Aorta (tissue), 5 donors: ENCODE results near the gene ANKRD12. TPM values are rescaled to one million over a fixed set of nuclear protein-coding genes. Genes with fewer than 3 reads are reported as not detected.

Source experiments
- ATAC-seq: fragments of 200-7000 bp; cut with Tn5 transposase; one replicate; pipeline ENCODE4 v1.9.1; 2022; ENCODE audit warnings: moderate library complexity; ENCODE audit not compliant: low FRiP score
- DNase-seq, 2 donors: peaks; one replicate each; pipeline ENCODE4 v3.0.0-alpha.2; 2020
- H3K27ac ChIP-seq, 2 donors: one replicate each; pipeline ENCODE4 v1.5.1; 2013; ENCODE audit warnings: low read length in 2 of 2, mild to moderate bottlenecking in 2 of 2, moderate library complexity in 2 of 2, control low read depth in 1 of 2, inconsistent platforms in 1 of 2, low read depth in 1 of 2
- H3K27me3 ChIP-seq, 2 donors: one replicate each; pipeline ENCODE4 v1.6.1; 2013; ENCODE audit warnings: control low read depth in 1 of 2, low read length in 1 of 2, mild to moderate bottlenecking in 1 of 2, moderate library complexity in 1 of 2; ENCODE audit not compliant: insufficient read depth in 2 of 2, control insufficient read depth in 1 of 2
- H3K36me3 ChIP-seq, 2 donors: one replicate each; pipeline ENCODE4 v1.6.1; 2013; ENCODE audit warnings: control low read depth in 1 of 2, low read length in 1 of 2, mild to moderate bottlenecking in 1 of 2; ENCODE audit not compliant: insufficient read depth in 2 of 2, control insufficient read depth in 1 of 2
- H3K4me1 ChIP-seq, 2 donors: one replicate each; pipeline ENCODE4 v1.6.1; 2013; ENCODE audit warnings: low read length in 2 of 2, control low read depth in 1 of 2, mild to moderate bottlenecking in 1 of 2, moderate library complexity in 1 of 2; ENCODE audit not compliant: insufficient read depth in 2 of 2, control insufficient read depth in 1 of 2
- H3K4me3 ChIP-seq, 2 donors: one replicate each; pipeline ENCODE4 v1.5.1; 2013; ENCODE audit warnings: low read length in 2 of 2, control low read depth in 1 of 2, mild to moderate bottlenecking in 1 of 2
- H3K9me3 ChIP-seq: one replicate; pipeline ENCODE4 v1.6.1; 2013; ENCODE audit warnings: mild to moderate bottlenecking, low read length; ENCODE audit not compliant: control insufficient read depth
- WGBS, 2 donors: extraction: QIAGEN DNeasy Blood & Tissue Kit; methylation state at CpG; one replicate each; pipeline ENCODE4 v1.1.7; 2013; 5-methylcytosine and 5-hydroxymethylcytosine counted together
- intact Hi-C, 2 donors: fragments of 100-400 bp; cut with DNase I; formaldehyde crosslinking; loops; one replicate each; pipeline versions ENCODE4 v1.14.2 to v1.15.0; 2022
- polyA plus RNA-seq, 2 donors: library from polyadenylated mRNA; stranded (reverse); fragments of 200-250 nt; gene quantifications; one replicate each; pipeline ENCODE4 v1.2.3, GENCODE V29; 2013
- total RNA-seq, 2 donors: library from RNA; stranded (reverse); fragmentation: NEBNext Ultra II Directional; extraction: Animal tissue kit (Norgen Biotek cat#: 25700); gene quantifications; one replicate each; pipeline ENCODE4 v1.2.1, GENCODE V29; 2021
- donor health status: healthy with polysubstance abuse.
- donor health status: Bipolar disorder and iron deficiency.
- donor health status: DM: no; HTN: no; CAD: no.
- donor health status: DM: no; HTN: no; CAD: no.
- donor health status: DM: yes; HTN: yes; CAD: no.

The ANKRD12 gene
- total and polyA plus RNA-seq, 4 donors: 7.6 to 112 (median 50.0) TPM

DNA sequence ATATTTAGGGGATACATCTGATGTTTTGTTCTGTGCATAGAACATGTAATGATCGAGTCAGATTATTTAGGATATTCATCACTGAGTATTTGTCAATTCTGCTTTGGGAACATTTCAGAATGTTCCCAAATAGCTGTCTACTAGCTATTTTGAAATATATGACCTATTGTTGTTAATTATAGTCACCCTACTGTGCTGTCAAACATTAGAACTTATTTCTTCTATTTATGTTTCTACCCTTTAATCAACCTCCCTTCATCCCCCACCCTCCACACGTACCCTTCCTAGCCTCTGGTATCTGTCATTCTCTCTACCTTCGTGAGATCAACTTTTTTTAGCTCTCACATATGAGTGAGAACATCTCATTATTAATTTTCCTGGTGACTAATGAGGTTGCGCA lies 40.9 kb downstream of the ANKRD12 start:
- intact Hi-C loops: no loop called here
- Histone ChIP-seq H3K36me3 (no peaks in the 10 kb centered on the region), H3K27me3 (no peaks in the 10 kb centered on the region), H3K4me3 (no peak overlapping the region), H3K27ac (no peak overlapping the region), H3K4me1 (no peaks in the 10 kb centered on the region), H3K9me3 (no peaks in the 10 kb centered on the region)
- DNase-seq (no peak), ATAC-seq (no peak)
- WGBS, 2 donors: 83 to 85% methylated on average over 4 of the region's 4 CpGs

DNA sequence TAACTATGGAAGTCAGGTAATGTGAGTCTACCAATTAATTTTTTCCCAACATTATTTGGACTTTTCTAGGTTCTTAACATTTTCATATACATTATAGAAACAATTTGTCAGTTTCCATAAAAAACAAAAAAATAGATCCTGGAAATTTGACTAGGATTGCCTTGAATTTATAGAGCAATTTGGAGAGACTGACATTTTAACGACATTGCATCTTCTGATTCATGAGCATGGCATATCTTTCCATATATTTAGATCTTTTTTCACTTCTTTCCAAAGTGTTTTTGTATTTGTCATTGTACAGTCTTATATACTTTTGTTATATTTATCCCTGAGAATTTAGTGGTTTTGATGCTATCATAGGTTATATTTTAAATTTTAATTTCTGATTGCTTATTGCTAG lies 42.0 kb downstream of the ANKRD12 start:
- intact Hi-C loops: no loop called here
- WGBS, 2 donors: 88 to 94% methylated on average over 1 of the region's 1 CpG

DNA sequence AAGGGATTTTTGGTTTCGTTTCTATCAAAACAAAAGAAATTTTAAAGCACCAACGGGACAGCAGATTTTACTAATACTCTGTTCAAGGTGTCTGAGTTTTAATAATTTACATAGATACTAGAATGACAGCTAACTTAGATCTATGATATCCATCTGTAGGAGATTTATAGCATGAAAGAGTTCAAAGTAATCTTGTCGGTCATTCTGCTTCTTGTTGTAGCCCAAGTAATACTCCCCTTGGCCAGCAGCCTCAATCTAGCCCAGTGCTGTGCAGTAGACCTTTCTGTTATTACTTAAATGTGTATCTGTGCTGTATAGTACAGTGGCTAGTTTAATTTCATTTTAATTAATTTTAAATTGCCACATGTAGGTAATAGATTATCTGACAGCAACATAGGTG lies 44.7 kb downstream of the ANKRD12 start:
- no peaks in the 10 kb centered on the region for H3K27me3 ChIP-seq
- H3K4me1 ChIP-seq: peaks cover 0 to 3% of the 10 kb centered on the region in 2 donors
- no peak overlapping the region for H3K27ac ChIP-seq
- ATAC-seq (no peak), DNase-seq (no peak)
- no peaks in the 10 kb centered on the region for H3K9me3 ChIP-seq
- H3K36me3 ChIP-seq: no peaks in the 10 kb centered on the region
- H3K4me3 ChIP-seq: no peak overlapping the region
- intact Hi-C loops: no loop called here
- WGBS, 2 donors: 74% methylated on average over 3 of the region's 3 CpGs

More for the DNA sequence above, 42.0 kb downstream of the ANKRD12 start:
- ATAC-seq (no peak), DNase-seq (no peak)
- Histone ChIP-seq H3K4me1 (no peaks in the 10 kb centered on the region), H3K36me3 (no peaks in the 10 kb centered on the region), H3K27ac (no peak overlapping the region), H3K9me3 (no peaks in the 10 kb centered on the region), H3K4me3 (no peak overlapping the region), H3K27me3 (no peaks in the 10 kb centered on the region)

DNA sequence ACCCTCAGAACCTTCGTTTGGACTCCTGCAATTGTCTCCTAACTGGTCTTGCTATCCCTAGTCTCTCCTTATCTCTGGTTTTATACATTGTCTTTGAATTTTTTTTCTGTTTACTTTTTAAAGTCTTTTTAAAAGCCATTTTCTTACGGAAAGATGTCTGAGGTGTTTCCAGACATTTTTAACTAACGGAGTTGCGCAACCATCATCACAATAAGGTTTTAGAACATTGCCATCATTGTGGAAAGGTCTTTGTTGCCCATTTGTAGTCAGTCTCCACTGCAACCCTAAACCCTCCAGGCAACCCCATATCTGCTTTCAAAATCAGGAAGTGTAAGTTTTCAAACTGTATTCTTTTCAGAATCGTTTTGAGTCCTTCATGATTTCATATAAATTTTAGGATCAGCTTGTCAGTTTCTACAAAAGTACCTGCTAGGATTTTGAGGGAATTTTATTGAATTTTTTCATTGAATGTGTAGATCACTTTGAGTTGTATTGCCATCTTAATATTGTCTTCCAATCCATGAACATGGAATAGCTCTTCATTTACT lies 46.3 kb downstream of the ANKRD12 start:
- WGBS, 2 donors: 77 to 88% methylated on average over 5 of the region's 5 CpGs
- H3K27ac ChIP-seq: no peak overlapping the region
- H3K36me3 ChIP-seq: no peaks in the 10 kb centered on the region
- H3K4me3 ChIP-seq: no peak overlapping the region
- DNase-seq: no peak
- no peaks in the 10 kb centered on the region for H3K9me3 ChIP-seq
- intact Hi-C loops: no loop called here
- peaks cover 0 to 3% of the 10 kb centered on the region in 2 donors for H3K4me1 ChIP-seq
- H3K27me3 ChIP-seq: no peaks in the 10 kb centered on the region
- no peak for ATAC-seq

DNA sequence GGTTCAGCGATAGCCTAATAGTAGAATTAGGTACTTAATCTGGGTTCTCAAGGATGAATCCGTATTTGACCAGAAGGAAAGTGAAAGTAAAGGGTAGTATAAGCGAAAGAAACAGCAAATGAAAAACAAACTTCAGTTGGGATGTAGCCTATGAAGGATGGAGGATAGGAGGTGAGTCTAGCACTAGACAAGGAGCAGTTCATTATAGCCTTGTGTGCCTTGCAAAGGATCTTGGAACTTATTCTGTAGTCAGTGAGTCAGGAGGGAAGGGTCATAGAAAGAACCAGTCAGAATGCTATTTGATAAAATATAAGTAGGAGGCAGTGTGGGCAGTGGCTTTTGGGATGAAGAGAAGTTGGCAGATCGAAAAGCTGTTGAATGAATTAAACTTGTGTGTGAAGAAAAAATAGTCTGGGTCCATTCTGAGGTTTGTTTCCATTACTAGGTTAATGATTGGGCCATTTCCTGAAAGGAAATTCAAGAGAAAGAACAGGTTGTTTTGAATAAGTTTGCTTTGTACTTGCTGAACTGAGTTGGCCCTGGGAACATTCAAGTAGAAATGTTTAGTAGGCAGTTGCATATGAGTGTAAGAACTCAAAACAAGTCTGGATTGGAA lies 48.5 kb downstream of the ANKRD12 start:
- Histone ChIP-seq H3K27ac (no peak overlapping the region), H3K36me3 (peaks cover 0 to 2% of the 10 kb centered on the region in 2 donors), H3K4me1 (peaks cover 1 to 9% of the 10 kb centered on the region in 2 donors), H3K4me3 (no peak overlapping the region), H3K27me3 (no peaks in the 10 kb centered on the region), H3K9me3 (no peaks in the 10 kb centered on the region)
- ATAC-seq (no peak), DNase-seq (no peak)
- 74% methylated on average over 4 of the region's 4 CpGs for WGBS, 2 donors
- intact Hi-C loops: no loop called here

DNA sequence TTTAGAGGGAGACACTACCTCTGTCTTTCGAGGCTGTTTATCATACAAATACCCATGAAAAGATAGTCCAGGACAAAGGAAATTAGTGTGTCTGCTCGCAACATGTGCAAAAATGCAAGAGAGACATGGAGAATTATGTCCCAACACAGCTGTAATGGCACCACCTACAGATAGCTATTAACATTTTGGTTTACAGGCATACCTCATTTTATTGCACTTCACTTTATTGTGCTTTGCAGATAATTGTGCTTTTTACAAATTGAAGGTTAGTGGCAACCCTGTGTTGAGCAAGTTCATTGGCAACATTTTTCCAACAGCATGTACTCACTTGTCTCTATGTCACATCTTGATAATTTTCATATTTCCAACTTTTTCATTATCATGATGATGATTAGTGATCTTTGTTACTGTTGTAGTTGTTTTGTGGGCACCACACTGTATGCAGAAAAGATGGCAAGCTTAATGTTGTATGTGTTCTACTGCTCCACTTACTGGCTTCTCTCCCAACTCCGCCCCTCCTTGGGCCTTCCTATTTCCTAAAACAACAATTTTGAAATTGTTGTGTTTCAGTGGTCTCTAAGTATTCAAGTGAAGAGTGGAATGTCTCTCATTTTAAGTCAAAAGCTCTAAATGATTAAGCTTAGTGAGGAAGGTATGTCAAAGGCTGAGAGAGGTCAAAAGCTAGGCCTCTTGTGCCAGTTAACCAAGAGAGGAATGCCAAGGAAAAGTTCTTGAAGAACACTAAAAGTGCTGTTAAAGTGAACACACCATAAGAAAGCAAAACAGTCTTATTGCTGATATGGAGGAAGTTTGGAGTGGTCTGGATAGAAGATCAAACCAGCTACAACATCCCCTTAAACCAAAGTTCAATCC lies 52.0 kb downstream of the ANKRD12 start:
- no peaks in the 10 kb centered on the region for H3K9me3 ChIP-seq
- H3K4me3 ChIP-seq: no peak overlapping the region
- intact Hi-C loops: no loop called here
- whole genome bisulfite sequencing, 2 donors: 93 to 95% methylated on average over 3 of the region's 3 CpGs
- no peaks in the 10 kb centered on the region for H3K27me3 ChIP-seq
- H3K36me3 ChIP-seq: peaks cover 2 to 3% of the 10 kb centered on the region in 2 donors
- DNase-seq (no peak), ATAC-seq (no peak)
- no peak overlapping the region for H3K27ac ChIP-seq
- peaks cover 1 to 9% of the 10 kb centered on the region in 2 donors for H3K4me1 ChIP-seq

DNA sequence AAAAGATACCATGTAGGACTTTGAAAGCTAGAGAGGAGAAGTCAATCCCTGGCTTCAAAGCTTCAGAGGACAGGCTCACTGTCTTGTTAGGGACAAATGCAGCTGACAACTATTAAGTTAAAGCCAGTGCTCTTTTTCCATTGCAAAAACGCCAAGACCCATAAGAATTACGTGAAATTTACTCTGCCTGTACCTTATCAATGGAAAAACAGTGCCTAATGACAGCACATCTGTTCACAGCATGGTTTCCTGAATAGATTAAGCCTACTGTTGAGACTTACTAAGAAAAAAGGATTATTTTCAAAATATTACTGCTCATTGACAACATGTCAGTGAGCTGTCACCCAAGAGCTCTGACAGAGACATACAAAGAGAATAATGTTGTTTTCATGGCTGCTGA lies 52.9 kb downstream of the ANKRD12 start:
- ATAC-seq (no peak), DNase-seq (no peak)
- no peak overlapping the region for H3K4me3 ChIP-seq
- H3K4me1 ChIP-seq: peaks cover 1 to 9% of the 10 kb centered on the region in 2 donors
- WGBS, 2 donors: 39 to 42% methylated on average over 2 of the region's 2 CpGs
- H3K36me3 ChIP-seq: peaks cover 2 to 3% of the 10 kb centered on the region in 2 donors
- no peak overlapping the region for H3K27ac ChIP-seq
- intact Hi-C loops: no loop called here
- no peaks in the 10 kb centered on the region for H3K9me3 ChIP-seq
- H3K27me3 ChIP-seq: no peaks in the 10 kb centered on the region

DNA sequence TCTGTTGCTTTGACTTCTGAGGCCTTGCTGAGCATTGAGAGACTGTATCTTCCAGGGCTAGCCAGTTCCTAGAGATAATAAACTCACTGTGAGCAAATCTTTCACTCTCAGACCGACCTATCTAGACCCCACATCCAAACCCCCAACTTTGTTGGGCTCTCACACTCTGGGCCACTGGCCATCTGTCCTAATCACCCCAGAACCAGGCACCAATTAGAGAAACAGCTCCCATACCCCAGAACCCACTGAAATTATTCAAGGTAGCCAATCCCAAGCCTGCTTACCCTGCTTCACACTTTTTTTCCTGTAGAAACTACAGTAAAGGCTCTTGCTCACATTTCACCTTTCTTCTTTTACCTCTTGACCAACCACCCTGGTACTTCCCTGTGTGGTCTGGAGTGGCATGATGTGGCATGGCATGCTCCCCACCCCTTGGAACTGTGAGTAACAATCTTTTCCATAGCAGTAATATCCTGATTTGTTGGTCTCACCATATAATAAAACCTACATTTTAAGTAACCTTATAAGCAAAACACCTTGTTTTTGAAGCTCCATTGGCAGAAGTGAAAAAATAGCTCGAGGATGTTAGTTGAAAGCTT lies 55.2 kb downstream of the ANKRD12 start:
- no peak for DNase-seq
- Histone ChIP-seq H3K4me1 (peaks cover 1 to 5% of the 10 kb centered on the region in 2 donors), H3K4me3 (no peak overlapping the region), H3K36me3 (peaks cover 2 to 3% of the 10 kb centered on the region in 2 donors), H3K27ac (no peak overlapping the region), H3K27me3 (no peaks in the 10 kb centered on the region), H3K9me3 (no peaks in the 10 kb centered on the region)
- intact Hi-C loops: no loop called here
- no peak for ATAC-seq
- WGBS, 2 donors: 76 to 80% methylated on average over 2 of the region's 2 CpGs
